T-helper 2 cell treated with Interferon-gamma antibody and Interleukin-4, amounts not matched to agents 5 μg/mL and 100 μg/mL, for 36 hours (primary cell): ENCODE measurements around the gene ARMCX4.
"Not testable (repeated sequence)": the region's sequence is repeated elsewhere in the genome, so short reads cannot be mapped to it uniquely, and the experiment has no call there.

Source experiments
- DNase-seq: peaks from one replicate; pipeline ENCODE4 v3.0.0; 2021; ENCODE audit warnings: low spot score
- H3K27ac Mint-ChIP-seq: one replicate; pipeline ENCODE4 v1.8.0; 2021; ENCODE audit warnings: mild to moderate bottlenecking, mixed read lengths
- H3K27me3 Mint-ChIP-seq: one replicate; pipeline ENCODE4 v1.8.0; 2021; ENCODE audit warnings: low read depth, mixed read lengths
- H3K36me3 Mint-ChIP-seq: one replicate; pipeline ENCODE4 v1.8.0; 2021; ENCODE audit warnings: low read depth, mixed read lengths
- H3K4me1 Mint-ChIP-seq: one replicate; pipeline ENCODE4 v1.8.0; 2021; ENCODE audit warnings: low read depth, mixed read lengths
- H3K4me3 Mint-ChIP-seq: one replicate; pipeline ENCODE4 v1.8.0; 2022; ENCODE audit warnings: mild to moderate bottlenecking, moderate library complexity, mixed read lengths
- H3K9me3 Mint-ChIP-seq: one replicate; pipeline ENCODE4 v1.8.0; 2021; ENCODE audit warnings: mixed read lengths

Gene ARMCX4

GRCh38 chrX:101502929-101503328 is 17.7 kb downstream of the ARMCX4 start:
- H3K27me3 Mint-ChIP-seq, DNase-seq, H3K9me3 Mint-ChIP-seq, H3K36me3 Mint-ChIP-seq, H3K4me3 Mint-ChIP-seq, H3K27ac Mint-ChIP-seq, H3K4me1 Mint-ChIP-seq: not testable (repeated sequence)

GRCh38 chrX:101507372-101507771 is 22.1 kb downstream of the ARMCX4 start:
- H3K9me3 Mint-ChIP-seq: no peaks in the 10 kb centered on the region
- H3K4me3 Mint-ChIP-seq: no peak overlapping the region
- H3K4me1 Mint-ChIP-seq: no peaks in the 10 kb centered on the region
- DNase-seq: no peak
- H3K27ac Mint-ChIP-seq: no peak overlapping the region
- no peaks in the 10 kb centered on the region for H3K36me3 Mint-ChIP-seq
- no peaks in the 10 kb centered on the region for H3K27me3 Mint-ChIP-seq

GRCh38 chrX:101507986-101508385 is 22.7 kb downstream of the ARMCX4 start:
- Mint-ChIP-seq H3K4me1 (no peaks in the 10 kb centered on the region), H3K36me3 (no peaks in the 10 kb centered on the region), H3K27me3 (no peaks in the 10 kb centered on the region), H3K4me3 (no peak overlapping the region), H3K27ac (no peak overlapping the region), H3K9me3 (no peaks in the 10 kb centered on the region)
- DNase-seq: no peak

GRCh38 chrX:101530944-101531343 is 45.7 kb downstream of the ARMCX4 start:
- no peak for DNase-seq
- no peaks in the 10 kb centered on the region for H3K36me3 Mint-ChIP-seq
- H3K9me3 Mint-ChIP-seq: no peaks in the 10 kb centered on the region
- H3K4me1 Mint-ChIP-seq: no peaks in the 10 kb centered on the region
- H3K27ac Mint-ChIP-seq: no peak overlapping the region
- H3K27me3 Mint-ChIP-seq: no peaks in the 10 kb centered on the region
- H3K4me3 Mint-ChIP-seq: no peak overlapping the region
